HL-60 (cell line): ENCODE results near the gene FAM177B.

ENCODE experiments used
- GABPA ChIP-seq: IDR thresholded peaks from 2 replicates; pipeline ENCODE4 v1.6.1; 2012; ENCODE audit warnings: low read depth
- POLR2AphosphoS5 ChIP-seq: IDR thresholded peaks from 2 replicates; pipeline ENCODE4 v1.6.1; 2012; ENCODE audit warnings: low read depth
- SPI1 ChIP-seq: IDR thresholded peaks from 2 replicates; pipeline ENCODE4 v1.6.1; 2012; ENCODE audit warnings: low read depth, mild to moderate bottlenecking, borderline replicate concordance
- TF ChIP-seq, protein P1 (sequence below): IDR thresholded peaks from 2 replicates; pipeline ENCODE4 v1.6.1; 2012; ENCODE audit warnings: low read depth; ENCODE audit not compliant: insufficient replicate concordance
- TF ChIP-seq, protein P2 (sequence below): IDR thresholded peaks from one replicate; pipeline ENCODE4 v1.5.1; 2011; ENCODE audit warnings: low read length, control low read depth, inconsistent platforms; ENCODE audit not compliant: insufficient read depth

DNA sequence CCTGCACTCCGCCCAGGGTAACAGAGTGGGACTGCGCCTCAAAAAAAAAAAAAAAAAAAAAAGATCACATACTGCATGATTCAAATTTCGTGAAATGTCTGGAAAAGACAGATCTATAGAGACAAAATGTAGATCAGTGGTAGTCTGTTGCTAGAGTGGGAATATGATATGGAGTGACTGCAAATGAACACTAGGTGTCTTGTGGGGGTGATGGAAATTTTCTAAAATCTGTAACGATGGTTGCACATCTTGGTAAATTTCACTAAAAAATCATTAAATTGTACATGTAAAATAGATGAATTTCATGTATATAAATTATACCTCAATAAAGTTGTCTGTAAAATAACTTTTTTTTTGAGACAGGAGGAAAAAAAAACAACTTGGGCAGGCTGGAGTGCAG, 30.2 kb upstream of the FAM177B start:
- TF ChIP-seq POLR2AphosphoS5 (no peak), GABPA (no peak), SPI1 (no peak)
- TF ChIP-seq, protein P1, sequence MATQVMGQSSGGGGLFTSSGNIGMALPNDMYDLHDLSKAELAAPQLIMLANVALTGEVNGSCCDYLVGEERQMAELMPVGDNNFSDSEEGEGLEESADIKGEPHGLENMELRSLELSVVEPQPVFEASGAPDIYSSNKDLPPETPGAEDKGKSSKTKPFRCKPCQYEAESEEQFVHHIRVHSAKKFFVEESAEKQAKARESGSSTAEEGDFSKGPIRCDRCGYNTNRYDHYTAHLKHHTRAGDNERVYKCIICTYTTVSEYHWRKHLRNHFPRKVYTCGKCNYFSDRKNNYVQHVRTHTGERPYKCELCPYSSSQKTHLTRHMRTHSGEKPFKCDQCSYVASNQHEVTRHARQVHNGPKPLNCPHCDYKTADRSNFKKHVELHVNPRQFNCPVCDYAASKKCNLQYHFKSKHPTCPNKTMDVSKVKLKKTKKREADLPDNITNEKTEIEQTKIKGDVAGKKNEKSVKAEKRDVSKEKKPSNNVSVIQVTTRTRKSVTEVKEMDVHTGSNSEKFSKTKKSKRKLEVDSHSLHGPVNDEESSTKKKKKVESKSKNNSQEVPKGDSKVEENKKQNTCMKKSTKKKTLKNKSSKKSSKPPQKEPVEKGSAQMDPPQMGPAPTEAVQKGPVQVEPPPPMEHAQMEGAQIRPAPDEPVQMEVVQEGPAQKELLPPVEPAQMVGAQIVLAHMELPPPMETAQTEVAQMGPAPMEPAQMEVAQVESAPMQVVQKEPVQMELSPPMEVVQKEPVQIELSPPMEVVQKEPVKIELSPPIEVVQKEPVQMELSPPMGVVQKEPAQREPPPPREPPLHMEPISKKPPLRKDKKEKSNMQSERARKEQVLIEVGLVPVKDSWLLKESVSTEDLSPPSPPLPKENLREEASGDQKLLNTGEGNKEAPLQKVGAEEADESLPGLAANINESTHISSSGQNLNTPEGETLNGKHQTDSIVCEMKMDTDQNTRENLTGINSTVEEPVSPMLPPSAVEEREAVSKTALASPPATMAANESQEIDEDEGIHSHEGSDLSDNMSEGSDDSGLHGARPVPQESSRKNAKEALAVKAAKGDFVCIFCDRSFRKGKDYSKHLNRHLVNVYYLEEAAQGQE, result no peak
- TF ChIP-seq, protein P2, sequence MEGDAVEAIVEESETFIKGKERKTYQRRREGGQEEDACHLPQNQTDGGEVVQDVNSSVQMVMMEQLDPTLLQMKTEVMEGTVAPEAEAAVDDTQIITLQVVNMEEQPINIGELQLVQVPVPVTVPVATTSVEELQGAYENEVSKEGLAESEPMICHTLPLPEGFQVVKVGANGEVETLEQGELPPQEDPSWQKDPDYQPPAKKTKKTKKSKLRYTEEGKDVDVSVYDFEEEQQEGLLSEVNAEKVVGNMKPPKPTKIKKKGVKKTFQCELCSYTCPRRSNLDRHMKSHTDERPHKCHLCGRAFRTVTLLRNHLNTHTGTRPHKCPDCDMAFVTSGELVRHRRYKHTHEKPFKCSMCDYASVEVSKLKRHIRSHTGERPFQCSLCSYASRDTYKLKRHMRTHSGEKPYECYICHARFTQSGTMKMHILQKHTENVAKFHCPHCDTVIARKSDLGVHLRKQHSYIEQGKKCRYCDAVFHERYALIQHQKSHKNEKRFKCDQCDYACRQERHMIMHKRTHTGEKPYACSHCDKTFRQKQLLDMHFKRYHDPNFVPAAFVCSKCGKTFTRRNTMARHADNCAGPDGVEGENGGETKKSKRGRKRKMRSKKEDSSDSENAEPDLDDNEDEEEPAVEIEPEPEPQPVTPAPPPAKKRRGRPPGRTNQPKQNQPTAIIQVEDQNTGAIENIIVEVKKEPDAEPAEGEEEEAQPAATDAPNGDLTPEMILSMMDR, result no peak
